Islet precursor cell (in vitro differentiated cells): ENCODE measurements around the gene POMP.
"Not testable (repeated sequence)": the region's sequence is repeated elsewhere in the genome, so short reads cannot be mapped to it uniquely, and the experiment has no call there.

ENCODE experiments used
- DNase-seq: peaks from one replicate; pipeline ENCODE4 v3.0.0-alpha.2; 2018

POMP gene

DNA sequence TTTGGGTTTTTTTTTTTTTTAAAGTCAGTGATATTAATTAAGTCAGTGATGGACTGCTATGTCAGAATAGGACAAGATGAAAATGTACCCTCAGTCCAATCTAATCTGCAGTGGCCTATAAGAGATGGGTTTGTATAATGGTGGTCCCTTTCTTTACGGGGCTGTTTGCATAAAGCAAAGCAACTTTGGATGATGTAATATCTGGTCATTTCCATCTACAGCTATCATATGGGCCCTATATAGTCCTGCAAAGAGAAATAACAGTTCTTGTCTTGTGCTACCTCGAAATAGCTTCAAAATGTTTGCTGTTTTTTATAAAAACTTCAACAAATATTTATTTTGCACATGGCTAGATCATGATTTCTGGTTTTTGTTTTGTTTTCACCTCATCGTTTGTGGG lies 20.2 kb upstream of the POMP start:
- no peak for DNase-seq

- DNase-seq: no peak
Observed at GRCh38 chr13:28640861-28641599, 17.9 kb upstream of the POMP start.

DNA sequence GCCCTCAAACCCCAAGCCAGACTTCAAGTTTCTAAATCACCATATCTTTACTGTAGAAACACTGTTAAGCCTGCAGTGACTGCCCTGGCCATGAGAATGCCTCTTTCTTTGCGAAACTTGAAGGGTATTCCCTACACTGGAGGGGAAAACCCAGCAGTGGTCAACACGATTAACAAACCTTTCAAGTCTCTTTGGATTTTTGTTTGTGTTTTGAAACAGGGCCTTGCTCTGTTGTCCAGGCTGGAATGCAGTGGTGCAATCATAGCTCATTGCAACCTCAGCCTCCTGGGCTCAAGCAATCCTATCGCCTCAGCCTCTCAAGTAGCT lies 17.4 kb upstream of the POMP start:
- DNase-seq: no peak

DNA sequence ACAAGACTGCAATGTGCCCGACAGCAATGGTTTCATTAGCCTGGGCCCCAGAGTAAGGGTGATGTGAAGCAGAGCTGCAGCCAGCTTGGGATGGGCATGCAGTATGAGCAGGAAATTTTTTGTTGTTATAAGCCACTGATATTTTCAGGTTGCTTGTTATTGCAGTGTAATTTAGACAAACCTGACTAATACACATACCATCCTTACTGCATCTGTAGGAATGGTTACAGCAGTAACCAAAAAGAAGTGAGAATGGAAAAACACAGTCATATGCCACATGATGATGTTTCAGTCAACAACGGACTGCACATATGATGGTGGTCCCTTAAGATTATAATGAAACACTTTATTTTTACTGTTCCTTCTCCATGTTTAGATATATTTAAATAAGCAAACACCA lies 8.6 kb upstream of the POMP start:
- no peak for DNase-seq

DNA sequence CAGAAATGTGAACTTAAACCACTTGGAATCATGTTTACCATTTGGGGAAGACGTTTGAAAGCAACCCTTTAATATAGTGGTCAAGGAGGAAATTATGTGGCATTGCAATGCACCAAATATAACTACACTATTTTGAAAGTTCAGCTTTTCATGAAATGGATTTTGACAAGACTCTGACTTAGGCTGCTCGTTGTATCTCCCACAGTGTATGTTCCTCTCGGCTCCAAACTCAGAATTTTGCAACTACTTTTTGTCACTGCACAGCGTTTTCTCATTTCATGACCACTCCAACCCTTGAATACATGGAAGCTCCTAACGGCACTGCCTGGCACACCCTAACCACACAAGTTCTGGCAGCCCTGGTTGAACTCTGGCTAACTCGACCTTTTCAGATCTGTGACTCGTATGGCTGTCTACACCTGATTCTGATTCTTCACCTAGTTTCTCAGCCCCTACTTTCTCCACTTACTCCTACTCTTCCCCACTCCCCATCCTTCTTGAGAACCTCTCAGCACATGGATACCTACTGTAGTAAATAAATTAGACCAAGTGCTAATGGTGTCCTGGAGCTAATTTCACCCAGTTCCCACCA lies 7.0 kb upstream of the POMP start:
- DNase-seq: no peak

DNA sequence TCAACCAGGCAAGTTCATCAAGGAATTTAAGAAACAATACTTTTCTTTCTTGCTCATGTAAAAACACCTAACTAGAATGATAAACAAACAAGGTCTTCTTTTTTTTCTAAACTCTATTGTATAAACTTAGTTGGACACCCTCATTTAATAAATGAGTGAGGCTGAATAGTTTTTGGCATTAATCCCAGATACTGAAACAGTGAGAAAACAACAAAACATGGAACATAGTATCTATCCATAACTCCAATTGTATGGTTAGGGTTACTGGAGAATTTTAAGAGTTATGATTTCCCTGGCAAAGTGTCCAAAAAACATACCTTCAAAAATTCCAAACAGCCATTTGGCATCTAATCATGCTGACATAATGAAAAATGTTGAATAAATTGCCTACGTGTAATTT lies 5.8 kb upstream of the POMP start:
- no peak for DNase-seq

DNA sequence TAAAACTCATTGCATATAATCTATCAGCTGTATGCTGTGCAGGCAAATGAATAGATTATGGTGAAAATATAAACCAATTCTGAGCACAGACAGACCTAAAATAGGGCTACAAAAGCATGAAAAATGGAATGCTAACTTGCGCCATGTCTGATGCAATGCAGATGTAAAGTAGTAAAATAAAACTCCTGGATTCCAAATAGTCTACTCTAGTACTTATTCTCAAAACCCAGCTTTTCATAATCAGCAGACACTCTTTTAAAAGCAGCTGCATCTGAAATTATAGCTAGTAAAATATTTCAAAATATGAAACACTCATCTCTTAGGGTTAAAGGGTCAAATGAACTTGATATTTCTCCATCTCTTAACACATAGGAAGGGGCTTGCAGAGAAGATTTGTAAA lies 4.7 kb upstream of the POMP start:
- no peak for DNase-seq

DNA sequence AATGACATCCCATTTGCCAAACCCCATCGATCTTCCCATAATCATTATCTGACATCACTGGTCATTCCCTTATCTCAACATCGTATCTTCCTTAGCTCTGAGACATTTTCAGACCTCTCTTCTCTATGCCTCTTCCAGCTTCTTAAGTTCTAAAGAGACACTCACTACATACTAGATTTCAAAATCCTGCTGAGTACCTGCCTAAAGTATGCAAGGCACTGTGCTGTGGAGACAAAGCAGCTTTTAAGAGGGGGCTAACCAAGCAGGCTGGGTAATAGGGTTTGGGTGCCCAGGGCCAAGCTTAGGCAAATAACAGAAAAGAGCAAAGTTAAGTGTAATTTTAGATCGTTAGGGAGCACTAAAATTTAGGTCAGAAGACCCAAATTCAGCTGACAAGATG lies 3.4 kb upstream of the POMP start:
- peak; percentile 78 for DNase-seq

DNA sequence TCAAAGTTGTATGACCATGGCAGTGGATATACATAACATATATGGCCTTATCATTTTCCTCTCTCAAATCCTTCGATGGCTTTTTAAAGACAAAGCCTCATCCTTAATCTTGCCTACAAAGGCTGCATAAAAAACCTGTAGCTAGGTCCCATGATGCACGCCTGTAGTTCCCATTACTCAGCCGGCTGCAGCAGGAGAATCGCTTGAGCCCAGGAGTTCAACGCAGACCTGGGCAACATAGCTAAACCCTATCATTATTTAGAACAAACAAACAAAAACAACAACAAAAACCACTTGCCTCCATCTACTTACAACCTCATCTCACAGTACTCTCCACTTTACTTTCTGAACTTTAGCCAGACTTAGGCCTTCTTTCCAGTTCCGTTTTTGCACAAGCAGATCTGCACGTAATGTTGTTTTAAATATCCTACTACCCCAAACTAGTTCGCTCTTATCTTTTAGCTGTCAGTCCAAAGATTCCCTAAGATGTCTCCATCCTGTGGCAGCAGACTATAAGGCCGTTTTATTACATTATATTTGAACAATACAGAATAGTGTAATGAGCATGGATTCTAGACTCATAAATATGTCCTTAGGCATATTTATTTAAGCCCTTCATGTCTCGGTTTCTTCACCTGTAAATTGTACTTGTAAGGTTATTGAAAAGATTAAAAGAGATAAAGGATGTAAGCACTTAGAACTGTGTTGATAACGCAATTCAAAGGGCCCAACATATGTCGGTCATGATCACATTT lies 969 bp upstream of the POMP start:
- DNase-seq: no peak

- DNase-seq: no peak
Observed at GRCh38 chr13:28658539-28658795, 463 bp upstream of the POMP start.

DNA sequence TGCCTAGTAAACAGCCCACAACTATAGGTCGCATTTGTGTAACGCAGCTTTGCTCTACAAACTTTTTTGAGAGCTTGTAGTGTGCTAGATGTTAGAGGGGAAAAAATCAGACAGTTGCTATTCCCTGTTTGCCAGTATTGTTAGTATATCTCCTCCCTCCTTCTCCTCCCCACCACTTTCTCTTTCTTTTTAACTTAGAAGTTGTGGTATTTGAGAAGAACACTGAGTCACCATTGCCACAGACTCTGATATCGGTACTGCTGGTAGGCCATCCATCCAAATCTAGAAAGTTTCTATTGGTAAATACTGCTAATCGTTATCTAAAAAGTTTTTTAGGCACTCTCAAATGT lies 666 bp downstream of the POMP start:
- no peak for DNase-seq

GRCh38 chr13:28666897-28667488 lies 8.1 kb downstream of the POMP start:
- DNase-seq: no peak

GRCh38 chr13:28671126-28671792 lies 12.3 kb downstream of the POMP start:
- no peak for DNase-seq

DNA sequence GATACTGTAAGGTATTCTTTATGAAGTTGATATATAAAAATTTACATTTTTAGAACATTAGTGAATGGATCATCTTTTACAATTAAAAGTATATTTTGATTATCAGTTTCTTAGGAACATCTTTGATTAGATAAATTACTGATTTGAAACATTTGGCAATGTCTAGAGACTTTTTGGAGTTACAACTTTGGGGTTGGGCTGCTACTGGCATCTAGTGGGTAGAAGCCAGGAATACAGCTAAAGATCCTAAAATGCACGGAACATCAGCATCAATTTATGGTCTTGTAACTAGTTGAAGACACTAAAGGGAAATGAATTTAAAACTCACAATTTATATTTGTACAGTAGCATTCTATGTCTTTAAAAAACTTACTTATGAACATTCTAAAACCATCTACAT lies 19.9 kb downstream of the POMP start:
- no peak for DNase-seq

DNA sequence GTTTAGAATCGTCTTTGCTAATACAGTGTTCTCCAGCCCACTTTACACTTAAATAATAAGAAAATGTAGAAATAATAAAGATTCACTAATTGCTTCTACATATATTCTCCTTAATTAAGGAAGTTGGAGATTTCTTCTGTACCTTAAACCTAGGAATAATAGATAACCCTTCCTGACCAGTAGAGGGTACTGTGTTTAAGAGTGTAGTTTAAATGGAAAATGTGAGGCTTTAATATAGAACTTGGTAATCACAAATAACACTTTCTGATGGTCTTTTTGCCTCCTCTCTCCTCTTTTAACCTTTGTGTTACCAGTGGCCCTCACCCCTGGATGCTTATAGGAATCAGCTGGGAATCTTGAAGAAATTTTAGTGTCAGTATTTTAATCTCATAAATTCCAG lies 20.7 kb downstream of the POMP start:
- no peak for DNase-seq

DNA sequence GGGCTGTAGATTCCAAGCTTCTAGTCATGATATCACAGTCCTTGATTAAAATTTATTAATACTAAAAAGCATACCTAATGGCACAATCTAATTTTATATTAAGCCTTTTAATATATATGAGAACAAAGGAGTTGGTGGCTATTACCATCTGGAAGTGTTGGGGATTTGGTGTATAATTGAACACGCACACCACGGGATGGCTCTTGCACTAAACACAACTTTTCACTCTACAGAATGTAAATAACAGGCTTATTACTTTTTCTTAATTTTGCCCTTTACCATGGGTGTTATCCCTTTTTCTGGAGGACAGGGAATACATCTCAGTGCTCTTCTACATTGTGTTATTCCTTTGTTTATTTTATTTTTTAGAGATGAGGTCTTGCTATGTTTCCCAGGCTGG lies 21.6 kb downstream of the POMP start:
- no peak for DNase-seq

DNA sequence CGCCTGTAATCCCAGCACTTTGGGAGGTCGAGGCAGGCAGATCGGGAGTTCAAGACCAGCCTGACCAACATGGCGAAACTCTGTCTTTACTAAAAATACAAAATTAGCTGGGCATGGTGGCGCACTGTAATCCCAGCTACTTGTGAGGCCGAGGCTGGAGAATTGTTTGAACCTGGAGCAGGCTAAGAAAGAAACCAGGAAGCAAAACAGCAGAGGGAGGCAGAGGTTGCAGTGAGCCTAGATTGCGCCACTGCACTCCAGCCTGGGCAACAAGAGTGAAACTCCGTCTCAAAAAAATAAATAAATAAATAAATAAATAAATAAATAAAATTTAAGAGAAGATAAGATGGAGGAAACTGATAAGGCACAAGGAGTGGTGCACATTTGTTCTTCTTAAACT lies 24.2 kb downstream of the POMP start:
- not testable (repeated sequence) for DNase-seq

- DNase-seq: peak; percentile 90
Observed at GRCh38 chr13:28684257-28684656, 25.3 kb downstream of the POMP start.

DNA sequence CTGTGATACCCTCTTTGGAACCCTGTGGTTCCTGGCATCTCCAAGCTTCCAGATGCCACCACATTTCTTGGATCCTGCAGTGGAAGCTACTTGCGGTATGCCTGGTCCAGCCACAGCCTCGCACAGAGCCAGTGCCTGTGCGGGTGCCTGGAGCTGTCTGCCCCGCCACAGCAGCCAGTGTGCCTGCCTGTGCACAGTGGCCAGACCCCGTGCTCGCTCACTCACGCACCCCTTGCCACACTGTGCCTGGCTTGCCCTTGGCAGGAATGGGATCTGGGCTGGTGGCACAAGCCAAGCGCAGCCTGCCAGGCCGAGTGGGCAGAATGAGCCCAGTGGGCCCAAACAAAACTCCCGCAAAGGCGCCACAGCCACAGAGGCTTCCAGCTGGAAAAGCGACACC lies 26.2 kb downstream of the POMP start:
- DNase-seq: no peak

DNA sequence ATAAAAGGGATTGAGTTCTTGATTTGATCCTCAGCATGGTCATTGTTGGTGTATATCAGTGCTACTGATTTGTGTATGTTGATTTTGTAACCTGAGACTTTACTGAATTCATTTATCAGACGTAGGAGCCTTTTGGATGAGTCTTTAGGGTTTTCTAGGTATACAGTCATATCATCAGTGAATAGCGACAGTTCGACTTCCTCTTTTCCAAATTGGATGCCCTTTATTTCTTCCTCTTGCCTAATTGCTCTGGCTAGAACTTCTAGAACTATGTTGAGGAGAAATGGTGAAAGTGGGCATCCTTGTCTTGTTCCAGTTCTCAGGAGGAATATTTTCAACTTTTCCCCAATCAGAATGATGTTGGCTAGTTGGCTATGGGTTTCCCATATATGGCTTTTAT lies 27.0 kb downstream of the POMP start:
- DNase-seq: no peak

GRCh38 chr13:28693605-28694491 lies 34.9 kb downstream of the POMP start:
- DNase-seq: peak; percentile 87

DNA sequence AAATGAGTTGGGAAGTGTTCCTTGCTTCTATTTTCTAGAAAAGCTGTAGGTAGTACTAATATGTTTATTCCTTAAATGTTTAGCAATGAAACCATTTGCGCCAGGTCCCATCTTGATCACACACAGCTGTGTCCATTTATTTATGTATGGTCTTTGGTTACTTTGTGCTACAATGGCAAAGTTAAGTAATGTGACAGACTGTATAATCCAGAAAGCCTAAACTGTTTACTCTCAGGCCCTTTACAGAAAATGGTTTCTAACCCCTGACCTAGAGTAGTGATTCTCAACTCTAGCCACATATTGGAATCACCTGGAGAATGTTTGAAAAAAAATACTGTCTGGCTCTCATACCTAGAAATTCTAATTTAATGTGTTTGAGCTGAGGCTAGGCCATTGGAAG lies 38.5 kb downstream of the POMP start:
- DNase-seq: no peak

DNA sequence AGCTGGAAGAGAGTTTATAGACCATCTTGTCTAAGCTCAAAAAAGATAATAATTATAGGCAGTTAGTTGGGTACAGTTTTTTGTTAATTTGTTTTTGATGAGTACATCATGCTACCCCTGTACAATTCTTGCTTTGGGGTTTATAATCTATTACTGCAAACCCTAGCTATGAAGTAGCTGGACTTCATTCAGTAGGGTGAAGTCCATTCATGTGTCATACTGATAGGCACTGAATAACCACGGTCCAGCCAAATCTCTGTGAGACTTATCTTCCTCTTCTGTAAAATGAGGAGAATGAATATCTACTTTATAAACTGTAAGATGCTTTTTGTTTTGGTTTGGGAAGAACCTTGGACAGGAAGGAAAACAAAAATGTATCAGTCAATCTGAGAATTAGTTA lies 40.3 kb downstream of the POMP start:
- no peak for DNase-seq
